Measurements from ENCODE around the gene ASPSCR1.

ASPSCR1 gene

DNA sequence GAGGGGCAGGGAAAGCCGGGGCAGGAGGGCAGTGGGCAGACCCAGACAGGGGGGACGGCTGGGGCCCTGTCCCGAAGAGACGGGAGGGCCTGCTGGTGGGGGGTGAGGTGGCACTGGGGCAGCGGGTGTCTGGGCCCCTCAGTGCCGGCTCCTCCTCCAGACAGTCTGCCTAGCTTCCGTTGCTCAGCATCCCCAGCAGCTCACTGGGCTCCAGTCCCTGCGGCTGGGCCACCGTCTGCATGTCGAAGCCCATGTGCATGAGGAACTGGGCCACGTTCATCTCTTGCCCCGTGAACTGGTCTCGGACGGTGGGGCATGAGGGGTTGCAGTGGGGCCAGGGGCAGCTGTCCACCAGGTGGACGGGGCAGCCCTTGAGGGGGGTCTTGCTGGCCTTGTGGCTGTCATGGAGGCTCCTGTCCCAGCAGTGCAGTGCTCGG lies 24.6 kb upstream of the ASPSCR1 start:
- TF ChIP-seq GATA2 (IDR thresholded peaks at IDR 0.05; ENCODE audit: low read depth, low read length) (no peak), GATA3 (IDR thresholded peaks at IDR 0.05; ENCODE audit: low read depth, low read length) (no peak)

DNA sequence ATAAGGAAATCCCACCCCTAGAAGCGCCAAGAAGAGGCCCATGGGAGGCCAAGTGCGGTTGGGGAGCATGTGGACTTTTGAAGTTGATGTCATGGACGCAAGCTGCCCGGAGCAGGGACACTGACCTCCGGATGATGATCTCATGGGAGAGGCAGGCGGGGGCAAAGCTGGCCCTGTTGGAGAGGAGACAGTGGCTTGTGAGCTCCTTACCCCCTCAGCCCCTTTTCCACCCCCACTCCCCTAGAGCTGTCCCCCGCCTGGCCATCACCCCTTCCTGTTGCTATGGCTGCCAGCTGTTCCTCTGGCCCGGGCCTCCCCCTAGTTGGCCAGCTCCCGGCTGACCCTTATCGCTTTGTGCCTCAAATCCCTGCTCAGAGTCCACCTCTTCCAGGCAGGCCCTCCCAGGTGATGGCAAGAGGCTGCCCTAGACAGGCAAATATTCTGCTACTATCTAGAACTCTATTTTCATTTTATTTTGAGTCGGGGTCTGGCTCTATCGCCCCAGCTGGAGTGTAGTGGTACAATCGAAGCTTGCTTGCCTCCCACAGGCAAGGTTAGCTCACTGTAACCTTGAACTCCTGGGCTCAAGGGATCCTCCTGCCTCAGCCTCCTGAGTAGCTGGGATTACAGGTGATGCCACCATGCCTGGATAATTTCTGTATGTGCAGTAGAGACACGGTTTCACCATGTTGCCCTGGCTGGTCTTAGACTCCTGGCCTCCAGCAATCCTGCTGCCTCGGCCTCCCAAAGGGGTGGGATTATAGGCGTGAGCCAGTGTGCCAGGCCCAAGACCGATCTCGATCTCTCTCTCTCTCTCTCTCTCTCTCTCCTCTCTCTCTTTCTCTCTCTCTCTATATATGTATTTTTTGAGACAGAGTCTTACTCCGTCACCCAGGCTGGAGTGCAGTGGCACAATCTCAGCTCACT lies 23.0 kb upstream of the ASPSCR1 start:
- TF ChIP-seq GATA2 (IDR thresholded peaks at IDR 0.05; ENCODE audit: low read depth, low read length) (no peak), GATA3 (IDR thresholded peaks at IDR 0.05; ENCODE audit: low read depth, low read length) (no peak)

DNA sequence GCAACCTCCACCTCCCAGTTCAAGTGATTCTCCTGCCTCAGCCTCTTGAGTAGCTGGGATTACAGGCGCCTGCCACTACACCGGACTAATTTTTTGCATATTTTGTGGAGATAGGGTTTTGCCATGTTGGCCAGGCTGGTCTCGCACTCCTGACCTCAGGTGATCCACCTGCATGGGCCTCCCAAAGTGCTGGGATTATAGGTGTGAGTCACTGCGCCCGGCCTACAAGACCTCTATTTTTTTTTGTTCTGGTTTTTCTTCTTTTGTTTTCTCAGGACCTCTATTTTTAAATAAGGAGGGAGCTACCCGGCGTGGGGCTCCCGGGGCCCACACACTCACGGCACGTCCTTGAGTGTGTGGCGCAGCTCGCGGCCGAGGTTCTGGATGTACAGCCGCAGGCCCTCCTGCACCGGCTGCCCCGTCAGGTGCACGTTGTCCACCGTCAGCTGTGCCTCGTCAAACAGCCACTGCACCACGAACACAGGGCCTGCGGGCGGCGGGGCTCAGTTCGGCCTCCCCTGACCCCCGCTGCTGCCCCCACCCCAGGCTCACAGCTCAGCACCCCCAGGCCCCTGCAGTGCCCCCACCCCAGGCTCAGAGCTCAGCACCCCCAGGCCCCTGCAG lies 22.3 kb upstream of the ASPSCR1 start:
- TF ChIP-seq GATA3 (IDR thresholded peaks at IDR 0.05; ENCODE audit: low read depth, low read length) (no peak), GATA2 (IDR thresholded peaks at IDR 0.05; ENCODE audit: low read depth, low read length) (no peak)

DNA sequence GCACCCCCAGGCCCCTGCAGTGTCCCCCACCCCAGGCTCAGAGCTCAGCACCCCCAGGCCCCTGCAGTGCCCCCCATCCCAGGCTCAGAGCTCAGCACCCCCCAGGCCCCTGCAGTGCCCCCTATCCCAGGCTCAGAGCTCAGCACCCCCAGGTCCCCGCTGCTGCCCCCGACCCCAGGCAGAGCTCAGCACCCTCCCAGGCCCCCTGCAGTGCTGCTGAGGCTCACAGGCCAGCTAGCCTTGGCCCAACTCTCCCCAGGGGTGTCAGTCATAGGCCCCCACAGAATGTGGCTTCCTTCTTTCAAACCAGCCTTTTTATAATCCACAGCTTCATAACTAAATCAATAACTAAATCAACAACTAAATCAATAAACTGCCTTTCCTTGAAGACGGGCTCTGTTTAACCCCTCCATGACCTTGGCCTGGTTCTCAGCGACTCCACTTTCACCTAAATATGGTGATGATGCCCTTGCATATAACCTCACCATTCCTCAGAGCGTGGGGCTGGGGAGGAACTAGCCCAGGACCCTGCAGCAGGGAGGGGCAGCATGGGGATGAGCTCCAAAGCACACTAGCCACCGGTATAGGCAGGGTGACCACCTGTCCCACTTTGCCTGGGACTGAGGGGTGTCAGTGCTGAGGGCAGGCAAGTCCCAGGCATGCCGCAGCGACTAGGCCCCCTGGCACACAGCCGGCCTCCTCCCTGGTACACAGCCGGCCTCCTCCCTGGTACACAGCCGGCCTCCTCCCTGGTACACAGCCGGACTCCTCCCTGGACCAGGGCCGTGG lies 21.5 kb upstream of the ASPSCR1 start:
- no peak for TF ChIP-seq GATA2 (IDR thresholded peaks at IDR 0.05; ENCODE audit: low read depth, low read length)
- no peak for TF ChIP-seq GATA3 (IDR thresholded peaks at IDR 0.05; ENCODE audit: low read depth, low read length)

DNA sequence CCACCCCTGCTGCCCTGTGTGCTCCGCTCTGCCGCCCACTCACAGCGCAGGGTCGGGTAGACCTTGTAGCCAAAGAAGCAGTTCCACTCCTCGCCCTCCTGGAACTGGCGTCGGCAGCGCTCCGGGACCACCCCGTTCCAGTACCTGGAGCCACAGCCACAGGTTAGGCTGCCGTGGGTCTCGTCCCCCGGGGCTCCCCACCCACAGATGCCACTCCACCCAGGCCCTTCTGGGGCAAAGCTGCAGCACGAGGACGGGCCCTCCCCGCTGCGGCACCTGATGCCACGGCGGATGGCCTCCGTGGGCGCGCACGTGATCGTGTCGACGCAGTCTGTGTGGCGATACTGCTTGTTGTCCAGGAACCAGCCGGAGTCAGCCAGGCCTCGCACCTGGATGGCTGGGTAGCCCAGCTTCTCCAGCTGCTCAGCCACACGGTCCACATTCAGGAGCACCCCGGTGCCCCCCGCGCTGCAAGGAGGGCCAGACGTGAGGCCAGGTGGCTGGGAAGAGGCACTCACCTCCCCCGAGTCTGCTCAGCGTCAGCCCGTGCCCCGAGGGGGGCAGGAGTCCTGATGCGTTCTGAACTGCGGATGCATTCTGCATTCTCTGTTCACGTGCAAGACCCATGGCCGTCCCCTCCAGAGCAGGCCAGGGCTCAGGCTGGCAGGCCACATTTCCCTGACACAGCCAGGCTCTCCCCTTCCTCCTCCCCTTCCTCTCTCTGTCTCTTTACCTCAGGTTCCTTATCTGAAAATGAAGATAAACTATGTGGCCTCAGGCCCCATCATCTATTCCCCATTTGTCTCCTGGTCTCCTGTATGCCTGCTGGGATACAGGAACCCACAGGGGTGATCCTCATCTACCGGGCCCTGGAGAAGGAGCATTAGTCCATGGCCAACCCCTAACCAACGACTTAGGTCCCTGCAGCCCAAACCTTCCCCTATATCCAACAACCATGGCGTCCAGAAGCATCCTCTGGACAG lies 20.5 kb upstream of the ASPSCR1 start:
- TF ChIP-seq GATA2 (IDR thresholded peaks at IDR 0.05; ENCODE audit: low read depth, low read length) (no peak), GATA3 (IDR thresholded peaks at IDR 0.05; ENCODE audit: low read depth, low read length) (no peak)

DNA sequence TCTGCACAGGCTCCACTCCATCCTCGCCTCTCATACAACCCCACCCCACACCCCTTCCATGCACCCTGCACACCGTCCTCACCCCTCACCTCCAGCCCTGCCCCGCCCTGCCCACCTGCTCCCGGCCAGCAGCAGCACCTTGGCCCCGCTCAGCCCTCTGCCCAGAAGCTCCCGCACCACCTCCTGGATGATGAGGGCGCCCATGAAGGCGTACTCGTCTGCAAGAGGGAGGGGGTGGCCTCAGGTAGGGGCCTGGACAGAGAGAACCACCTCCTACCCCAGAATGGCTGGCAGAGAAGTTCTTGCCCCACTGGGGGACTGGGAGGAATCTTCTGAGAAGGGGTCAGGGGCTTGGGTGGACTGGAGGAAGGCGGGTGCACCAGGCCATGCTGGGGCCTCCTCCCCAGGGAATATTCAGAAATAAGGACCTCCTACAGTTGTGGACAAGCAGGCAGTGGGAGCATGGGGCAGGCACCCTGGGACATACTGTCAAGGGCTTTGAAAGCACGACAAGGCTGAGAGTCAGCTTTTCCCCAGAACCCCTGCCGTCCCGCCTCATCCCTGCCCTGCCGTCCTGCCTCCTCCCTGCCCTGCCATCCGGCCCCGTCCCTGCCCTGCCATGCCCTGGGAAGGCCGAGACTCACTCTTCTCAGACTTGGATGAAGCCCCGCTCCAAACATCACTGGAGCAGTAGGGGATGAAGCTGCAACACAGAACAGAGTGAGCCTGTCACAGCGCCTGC lies 19.6 kb upstream of the ASPSCR1 start:
- TF ChIP-seq GATA3 (IDR thresholded peaks at IDR 0.05; ENCODE audit: low read depth, low read length) = no peak
- TF ChIP-seq GATA2 (IDR thresholded peaks at IDR 0.05; ENCODE audit: low read depth, low read length) = no peak

DNA sequence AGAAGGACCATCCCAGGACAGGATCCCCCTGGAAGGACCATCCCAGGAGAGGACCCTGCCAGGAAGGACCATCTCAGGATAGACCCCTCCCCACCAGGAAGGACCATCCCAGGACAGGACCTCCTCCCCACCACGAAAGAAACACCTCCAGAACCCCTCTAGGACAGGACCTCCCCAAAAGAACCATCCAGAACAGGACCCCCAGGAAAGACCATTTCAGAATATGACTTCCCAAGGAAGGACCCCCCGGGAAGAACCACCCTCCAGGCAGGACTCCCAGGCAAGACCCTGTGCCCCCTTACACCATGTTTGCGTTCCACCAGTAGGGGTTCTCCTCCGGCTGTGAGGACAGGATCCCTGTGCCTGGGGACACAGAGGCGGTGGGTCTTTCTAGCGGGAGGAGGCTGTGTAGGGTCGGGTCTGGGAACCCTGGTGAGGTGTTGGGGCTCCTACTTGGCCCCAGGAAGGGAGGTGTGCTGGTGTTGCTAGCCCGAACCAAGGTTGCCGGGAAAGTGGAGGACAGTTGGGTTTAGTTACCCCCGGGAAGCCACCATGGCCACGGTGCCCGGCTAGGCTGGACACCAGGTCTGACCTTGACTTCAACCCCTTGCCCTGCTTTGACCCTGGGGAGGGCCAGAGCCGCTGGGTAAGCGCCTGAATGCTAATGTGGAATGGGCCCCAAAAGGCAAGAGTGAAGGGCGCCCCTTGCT lies 18.6 kb upstream of the ASPSCR1 start:
- no peak for TF ChIP-seq GATA3 (IDR thresholded peaks at IDR 0.05; ENCODE audit: low read depth, low read length)
- TF ChIP-seq GATA2 (IDR thresholded peaks at IDR 0.05; ENCODE audit: low read depth, low read length) = no peak

DNA sequence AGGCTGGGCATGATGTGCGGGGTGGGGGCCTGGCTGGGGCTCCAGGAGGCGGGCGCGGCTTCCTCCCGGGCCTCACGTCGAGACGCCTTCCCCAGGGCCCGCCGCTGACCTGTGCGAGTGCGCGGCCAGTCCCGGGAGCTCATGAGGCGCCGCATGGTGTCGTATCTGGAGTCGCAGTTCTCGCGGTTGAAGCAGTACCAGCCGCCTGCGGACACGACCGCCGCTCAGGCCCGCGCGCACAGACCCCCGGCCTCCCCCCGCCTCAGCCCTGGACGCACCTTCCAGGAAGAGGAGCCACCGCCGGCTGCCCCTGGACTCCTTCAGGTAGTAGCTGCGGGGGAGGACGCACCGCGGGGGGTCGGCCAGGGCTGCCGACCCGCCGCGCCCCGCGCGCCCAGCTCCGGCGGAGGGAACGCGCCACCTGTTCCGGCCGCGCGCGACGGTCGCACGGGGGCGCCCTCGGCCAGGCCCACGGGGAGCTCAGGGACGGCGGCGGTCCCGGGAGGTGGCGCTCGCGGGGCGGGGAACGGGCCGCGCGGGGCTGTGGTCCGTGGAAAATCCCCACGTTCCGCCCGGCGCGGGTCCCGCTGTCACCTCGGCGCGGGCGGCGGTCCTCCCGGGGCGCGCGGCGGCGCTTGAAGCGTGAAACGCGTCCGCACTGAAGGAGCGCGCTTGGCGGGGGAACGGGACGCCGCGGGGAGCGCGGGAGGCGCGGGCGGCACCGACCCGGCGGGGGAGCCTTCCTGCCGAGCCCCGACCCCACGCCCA lies 17.9 kb upstream of the ASPSCR1 start:
- no peak for TF ChIP-seq GATA3 (IDR thresholded peaks at IDR 0.05; ENCODE audit: low read depth, low read length)
- TF ChIP-seq GATA2 (IDR thresholded peaks at IDR 0.05; ENCODE audit: low read depth, low read length) = no peak

DNA sequence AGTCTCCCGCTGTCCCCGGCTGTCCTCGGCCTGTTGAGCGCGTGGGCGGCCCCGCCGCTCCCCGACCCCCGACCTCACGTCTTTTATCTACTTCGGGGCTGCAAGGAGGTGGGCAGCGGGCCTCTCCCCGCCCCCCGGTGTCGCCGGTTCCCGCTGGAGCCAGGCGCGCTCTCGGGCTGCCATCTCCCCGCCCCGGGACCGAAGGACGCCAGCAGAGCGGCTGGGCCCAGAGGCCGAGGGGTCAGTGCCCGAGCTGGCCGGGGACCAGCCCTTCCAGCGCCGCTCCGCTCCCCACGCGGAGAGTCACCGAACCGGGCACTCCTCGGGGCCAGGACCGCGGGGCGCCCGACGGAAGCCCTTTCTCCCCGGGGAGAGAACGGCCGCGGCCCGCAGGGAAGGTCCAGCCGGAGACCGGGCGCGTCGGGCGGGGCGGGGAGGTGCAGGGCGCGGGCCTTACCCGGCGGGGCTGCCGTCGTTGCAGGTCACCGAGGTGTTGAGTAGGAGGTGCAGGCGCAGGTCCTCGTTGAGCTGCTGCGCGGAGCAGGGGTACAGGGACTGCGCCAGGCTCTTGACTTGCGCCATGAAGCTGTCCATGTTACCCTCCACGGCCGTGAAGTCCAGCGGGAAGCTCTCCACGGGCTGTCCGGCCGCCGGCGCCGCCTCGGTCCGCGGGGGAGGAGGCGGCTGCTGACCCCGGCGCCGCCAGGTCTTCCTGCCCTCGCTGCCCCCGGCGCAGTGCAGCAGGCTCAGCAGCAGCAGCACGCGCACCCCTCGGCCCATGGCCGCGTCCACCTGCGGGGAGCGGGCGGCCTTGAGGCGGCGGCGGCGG lies 17.1 kb upstream of the ASPSCR1 start:
- TF ChIP-seq GATA3 (IDR thresholded peaks at IDR 0.05; ENCODE audit: low read depth, low read length) = no peak
- TF ChIP-seq GATA2 (IDR thresholded peaks at IDR 0.05; ENCODE audit: low read depth, low read length) = no peak

DNA sequence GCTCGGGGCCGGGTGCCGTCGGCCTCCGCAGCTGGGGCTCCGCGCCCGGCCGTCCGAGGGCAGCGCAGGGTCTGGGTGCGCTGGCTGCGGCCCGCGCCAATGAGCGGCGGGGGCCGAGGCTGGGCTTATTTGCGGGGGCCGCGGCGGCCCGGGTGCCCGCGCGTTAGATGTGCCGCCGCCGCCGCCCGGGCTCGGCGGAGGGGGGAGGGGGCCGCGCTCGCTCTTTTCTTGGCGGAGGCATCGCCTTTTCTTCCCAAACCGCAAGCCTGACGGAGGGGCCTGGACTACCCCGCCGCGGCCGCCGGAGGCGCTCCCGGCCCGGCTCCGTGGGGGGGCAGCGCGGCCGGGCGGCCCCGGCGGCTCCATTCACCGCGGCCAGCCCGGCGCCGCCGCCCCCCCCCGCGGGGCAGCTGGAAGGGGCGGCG lies 16.3 kb upstream of the ASPSCR1 start, which contains the start of gene NOTUM:
NOTUM (minus strand) TSS at position 101 of the 425 bp plus-strand sequence. CDS start 278 bp downstream, outside the sequence.
- TF ChIP-seq GATA3 (IDR thresholded peaks at IDR 0.05; ENCODE audit: low read depth, low read length) = no peak
- no peak for TF ChIP-seq GATA2 (IDR thresholded peaks at IDR 0.05; ENCODE audit: low read depth, low read length)
